ENCODE measurements around the gene SULT4A1.
A peak's percentile ranks its signal among the peaks of the same experiment; 100 is the strongest.
"Not testable (repeated sequence)": the region's sequence is repeated elsewhere in the genome, so short reads cannot be mapped to it uniquely, and the experiment has no call there.

SULT4A1 gene

DNA sequence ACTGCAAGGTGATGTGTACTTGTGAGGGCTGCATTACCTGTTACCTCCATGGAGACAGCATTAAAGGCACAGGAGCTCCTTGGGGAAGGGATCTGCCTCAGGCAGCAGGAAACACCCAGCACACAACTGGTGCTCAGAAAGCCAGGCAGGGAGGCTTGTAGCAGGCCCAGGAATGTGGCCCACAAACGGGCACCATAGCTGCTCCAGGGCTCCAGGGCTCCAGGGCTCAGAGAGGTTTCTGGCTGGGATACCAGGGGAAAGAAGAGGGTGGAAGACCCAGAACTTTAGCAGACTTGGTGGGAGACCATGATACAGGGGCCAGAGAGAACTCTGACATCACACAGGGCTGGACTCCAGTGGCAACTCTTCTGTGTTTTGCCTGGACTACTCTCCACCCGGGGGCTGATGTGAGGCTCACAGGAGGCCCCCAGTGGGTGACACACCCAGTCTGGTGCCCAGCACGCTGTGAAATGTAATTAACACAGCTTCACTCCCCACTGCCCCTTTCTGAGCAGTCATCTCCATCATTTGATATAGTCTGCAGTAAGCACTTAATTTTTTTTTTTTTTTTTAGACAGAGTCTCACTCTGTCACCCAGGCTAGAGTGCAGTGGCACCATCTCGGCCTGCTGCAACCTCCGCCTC is 14.7 kb upstream of the SULT4A1 start:
- intact Hi-C loops (cut with DNase I) = no loop called here
- DNase-seq = peak in 2 of 42 donors; percentile 4 to 6

DNA sequence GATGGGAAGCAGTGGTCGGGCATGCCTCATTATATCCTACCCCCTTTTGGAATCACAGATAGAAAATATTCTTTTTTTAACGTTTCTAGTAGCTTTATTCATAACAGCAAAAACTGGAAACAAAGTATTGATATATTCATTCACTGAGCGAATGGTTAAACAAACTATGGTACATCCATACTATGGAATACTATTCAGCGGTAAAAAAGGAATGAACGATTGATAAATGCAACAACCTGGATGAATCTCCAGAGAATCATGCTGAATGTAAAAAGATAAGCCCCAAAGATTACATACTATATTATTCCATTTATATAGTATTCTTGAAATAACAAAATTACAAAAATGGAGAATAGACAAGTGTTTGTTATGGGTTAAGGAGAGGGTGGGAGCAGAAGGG is 7.5 kb upstream of the SULT4A1 start:
- DNase-seq = no peak
- intact Hi-C loops (cut with DNase I) = no loop called here

DNA sequence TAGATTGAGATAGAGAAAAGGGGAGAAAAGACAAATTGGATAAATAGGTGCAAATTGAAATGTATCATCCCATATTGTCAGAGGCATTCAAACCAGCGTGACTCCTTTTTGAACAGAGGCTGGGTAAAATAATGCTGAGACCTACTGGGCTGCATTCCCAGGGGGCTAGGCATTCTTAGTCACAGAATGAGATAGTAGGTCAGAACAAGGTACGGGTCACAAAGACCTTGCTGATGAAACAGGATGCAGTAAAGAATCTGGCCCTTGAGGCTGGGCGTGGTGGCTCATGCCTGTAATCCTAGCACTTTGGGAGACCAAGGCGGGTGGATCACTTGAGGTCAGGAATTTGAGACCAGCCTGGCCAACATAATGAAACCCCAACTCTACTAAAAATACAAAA is 6.7 kb upstream of the SULT4A1 start:
- intact Hi-C loops (cut with DNase I) = not testable (repeated sequence)
- DNase-seq = peak in 2 of 42 donors; percentile 3 to 7

DNA sequence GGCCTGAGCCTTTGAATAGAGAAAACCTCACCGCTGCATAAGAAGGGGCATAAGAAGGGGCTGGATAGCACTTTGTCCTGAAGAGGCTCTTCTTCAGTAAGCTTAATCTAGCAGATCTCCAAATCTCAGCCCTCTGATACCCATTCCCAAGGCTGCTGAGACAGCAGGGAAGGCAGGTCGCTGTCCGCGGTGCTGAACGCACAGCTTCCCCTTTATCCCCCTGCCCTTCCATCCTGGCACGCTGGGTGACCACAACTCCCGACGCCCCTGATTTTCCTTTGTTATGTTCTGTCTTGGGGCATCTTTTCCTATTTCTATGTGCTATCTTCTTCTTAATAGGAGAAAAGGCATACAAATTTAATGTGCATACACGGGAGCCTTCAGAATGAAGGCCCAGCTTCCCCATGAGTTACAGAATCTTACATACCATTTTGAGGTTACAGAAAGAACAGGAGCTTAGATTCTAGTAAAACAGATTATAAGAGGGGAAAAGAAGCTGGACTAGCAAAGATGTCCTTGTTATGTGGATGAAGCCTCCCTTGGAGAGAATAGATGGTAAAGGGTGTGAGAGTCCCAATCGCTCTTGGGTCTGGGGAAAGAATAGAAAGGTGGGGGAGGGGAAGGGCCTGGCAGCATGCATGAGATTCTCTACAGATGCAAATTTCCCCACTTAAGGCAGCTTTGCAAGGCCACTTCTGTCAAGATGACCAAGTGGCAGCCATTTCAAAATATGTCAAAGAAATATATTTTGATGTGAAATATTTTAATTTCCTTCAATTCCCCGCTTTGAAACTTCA is 5.7 kb upstream of the SULT4A1 start:
- intact Hi-C loops (cut with DNase I) = no loop called here
- peak in 27 of 42 donors; percentile 10 to 79 (median 44) for DNase-seq

DNA sequence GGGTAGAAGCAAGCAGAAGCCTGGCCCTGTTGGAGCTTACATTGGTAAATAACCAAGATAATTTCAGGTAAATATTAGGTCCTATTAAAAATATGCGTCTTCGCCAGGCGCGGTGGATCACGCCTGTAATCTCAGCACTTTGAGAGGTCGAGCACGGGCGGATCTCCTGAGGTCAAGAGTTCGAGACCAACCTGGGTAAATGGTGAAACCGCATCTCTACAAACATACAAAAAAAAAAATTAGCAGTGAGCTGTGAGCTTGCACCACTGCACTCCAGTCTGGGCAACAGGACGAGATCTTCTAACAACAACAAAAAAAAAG is 529 bp upstream of the SULT4A1 start:
- peak in 1 of 42 donors; percentile 36 for DNase-seq
- intact Hi-C loops (cut with DNase I) = no loop called here

DNA sequence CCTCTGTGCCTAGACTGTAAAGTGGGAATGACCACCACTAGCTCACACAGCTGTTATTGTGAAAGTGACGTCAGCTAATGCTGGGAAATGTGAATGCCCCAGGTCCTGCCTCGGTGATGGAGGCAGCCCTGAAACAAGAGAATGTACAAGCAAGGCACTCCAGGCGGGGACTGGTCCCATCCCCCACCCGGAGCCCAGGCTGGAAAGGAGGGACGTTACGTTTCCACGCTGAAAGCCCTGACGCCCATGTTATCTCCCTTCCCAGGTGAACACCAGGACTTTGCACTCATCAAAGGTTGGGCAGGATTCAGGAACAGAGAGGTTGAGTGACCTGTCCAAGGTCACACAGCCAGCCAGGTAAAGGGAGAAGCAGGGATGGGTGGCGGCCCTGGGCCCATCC is 784 bp downstream of the SULT4A1 start:
- peak in 34 of 42 donors; percentile 11 to 70 (median 44) for DNase-seq
- intact Hi-C loops (cut with DNase I) = no loop called here

DNA sequence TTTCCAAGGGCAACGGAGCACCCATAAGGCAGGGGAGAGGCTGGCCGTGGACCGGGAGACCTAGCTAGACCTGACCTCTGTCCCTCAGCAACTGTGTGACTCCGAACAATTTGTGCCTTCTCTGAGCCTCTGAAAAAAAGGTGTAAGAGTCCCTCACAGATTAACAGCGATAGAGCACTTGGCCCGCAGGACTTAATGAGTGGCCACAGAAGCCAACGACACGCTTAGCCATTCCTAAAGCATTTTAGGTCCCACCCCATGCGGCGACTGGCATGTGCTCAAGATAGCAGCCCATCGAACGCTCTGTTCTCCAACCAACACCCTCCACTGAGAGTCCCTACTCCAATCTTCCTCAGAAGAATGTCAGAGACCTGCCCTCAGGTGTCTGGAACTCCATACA is 1.5 kb downstream of the SULT4A1 start:
- peak in 4 of 42 donors; percentile 3 to 28 (median 11) for DNase-seq
- intact Hi-C loops (cut with DNase I) = no loop called here

DNA sequence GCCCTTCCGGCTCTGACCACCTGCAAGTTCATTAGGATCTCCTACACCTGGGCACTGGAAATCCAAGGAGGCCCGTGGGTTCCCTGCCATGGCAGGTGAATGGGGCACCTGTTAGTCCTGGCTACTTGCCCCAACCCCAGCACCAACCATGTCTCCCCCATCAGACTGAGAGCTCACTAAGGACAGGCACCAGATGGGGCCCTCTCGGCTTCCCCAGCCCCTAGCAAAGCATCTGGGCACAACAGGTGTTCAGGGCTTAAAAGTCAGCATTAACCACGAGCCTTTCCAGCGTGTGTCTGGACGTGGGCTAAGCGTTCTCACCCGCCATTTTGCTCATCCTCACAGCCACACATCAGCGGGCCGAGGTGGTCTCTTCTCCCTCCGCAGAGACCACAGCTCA is 2.2 kb downstream of the SULT4A1 start:
- peak in 4 of 42 donors; percentile 3 to 25 (median 10) for DNase-seq
- intact Hi-C loops (cut with DNase I) = no loop called here

DNA sequence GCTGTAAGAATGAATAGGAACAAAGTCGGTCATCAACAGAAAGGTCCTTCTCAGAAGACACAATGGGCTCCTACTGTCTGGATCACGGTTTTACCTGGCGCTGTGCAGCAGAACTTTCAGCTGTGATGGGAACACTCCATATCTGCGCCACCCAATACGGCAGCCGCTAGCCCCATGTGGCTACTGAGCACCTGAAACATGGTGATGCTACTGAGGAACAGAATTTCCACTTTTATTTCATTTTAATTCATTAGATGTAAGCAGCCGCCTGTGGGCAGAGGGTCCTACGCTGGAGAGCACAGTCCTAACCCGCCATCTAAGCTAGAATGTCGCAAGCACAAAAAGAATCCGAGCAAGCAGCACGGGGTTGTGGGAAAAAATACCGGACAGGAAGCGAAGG is 2.7 kb downstream of the SULT4A1 start:
- DNase-seq = peak in 4 of 42 donors; percentile 2 to 20 (median 12)
- intact Hi-C loops (cut with DNase I) = no loop called here

DNA sequence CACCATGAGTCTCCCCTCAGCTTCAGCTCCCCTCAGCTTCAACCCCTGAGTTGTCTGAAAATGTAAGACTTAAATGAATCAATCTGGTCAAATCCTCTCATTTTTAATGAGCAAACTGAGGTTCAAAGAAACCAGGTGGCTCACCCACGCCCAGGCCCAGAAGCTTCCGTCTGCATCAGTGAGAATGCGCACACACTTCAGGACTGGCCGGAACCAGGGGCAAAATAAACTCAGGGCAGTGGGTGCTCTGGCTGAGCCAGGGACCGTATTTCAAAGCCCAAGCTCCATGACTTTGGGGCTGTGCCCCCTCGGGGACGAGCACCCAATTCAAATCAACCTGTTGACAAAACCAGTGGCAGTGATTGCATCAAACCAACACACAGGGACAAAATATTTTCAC is 3.1 kb downstream of the SULT4A1 start:
- peak in 3 of 42 donors; percentile 3 to 10 (median 5) for DNase-seq
- intact Hi-C loops (cut with DNase I) = no loop called here

DNA sequence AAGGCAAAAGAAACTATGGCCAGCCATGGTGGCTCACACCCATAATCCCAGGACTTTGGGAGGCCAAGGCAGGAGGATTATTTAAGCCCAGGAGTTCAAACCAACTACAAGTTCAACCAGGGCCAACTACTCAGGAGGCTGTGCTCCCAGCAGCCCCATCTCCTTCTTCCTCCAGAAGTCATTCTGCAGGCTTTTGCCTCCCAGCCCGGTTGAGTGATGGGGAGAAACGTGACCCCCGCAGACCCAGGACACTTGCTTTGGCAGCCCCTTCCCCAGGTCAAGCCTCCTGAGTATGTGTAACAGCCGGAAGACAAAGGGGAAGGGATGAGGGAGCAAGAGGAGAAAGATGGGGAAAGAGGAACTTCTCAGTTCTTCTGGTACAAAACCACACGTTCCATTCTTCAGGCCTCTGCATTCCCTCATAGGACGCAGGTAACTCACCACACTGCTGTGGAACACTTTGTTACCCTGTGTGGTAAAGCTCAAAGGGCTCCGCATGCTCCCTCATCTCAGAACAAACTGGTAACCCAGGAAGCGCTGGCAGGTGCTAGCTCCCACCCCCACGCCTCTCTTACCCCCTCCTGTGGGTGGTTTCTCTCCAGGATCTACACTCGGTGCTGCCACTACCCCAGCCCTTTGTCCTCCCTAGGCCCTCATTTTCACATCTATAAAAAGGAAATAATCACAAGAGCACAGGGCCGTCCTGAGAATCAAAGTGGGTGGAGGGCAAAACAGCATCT is 4.0 kb downstream of the SULT4A1 start:
- intact Hi-C loops (cut with DNase I) = no loop called here
- DNase-seq = peak in 10 of 42 donors; percentile 12 to 61 (median 34)

DNA sequence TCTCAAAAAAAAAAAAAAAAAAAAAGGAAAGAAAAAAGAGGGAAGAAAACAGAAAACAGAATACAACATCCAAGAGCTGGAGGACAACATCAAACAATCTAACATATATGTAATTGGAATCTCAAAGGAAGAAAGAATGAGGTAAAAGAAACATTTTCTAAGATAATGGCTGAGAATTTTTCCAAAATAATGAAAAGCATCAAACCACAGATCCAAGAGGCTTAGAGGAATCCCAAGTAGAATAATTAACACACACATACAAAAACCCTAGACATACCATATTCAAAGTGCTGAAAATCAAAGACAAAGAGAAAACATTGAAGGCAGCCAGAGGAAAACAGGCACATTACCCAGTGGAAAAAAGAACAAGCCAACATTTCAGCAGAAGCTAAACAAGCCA is 4.9 kb downstream of the SULT4A1 start:
- no peak for DNase-seq
- intact Hi-C loops (cut with DNase I) = no loop called here

DNA sequence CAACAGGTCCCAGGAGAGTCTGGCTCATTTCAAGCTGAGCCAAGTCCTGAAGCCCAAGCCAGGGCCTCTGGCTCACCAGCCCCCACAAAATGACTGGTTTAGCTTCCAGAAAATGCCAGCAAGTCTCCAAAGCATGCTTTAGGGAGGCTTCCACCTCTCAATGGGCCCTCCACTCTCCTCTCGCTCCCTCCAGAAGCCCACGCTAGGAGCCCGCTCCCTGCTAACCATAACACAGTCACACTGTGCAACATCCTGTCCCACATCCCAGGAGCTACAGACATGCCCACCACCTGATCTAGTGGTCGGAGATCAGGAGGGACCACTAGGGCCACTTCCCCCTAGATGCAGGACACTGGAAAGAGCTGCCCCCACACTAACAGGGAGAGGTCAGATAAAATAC is 6.9 kb downstream of the SULT4A1 start:
- intact Hi-C loops (cut with DNase I) = no loop called here
- DNase-seq = peak in 3 of 42 donors; percentile 3 to 6 (median 5)

DNA sequence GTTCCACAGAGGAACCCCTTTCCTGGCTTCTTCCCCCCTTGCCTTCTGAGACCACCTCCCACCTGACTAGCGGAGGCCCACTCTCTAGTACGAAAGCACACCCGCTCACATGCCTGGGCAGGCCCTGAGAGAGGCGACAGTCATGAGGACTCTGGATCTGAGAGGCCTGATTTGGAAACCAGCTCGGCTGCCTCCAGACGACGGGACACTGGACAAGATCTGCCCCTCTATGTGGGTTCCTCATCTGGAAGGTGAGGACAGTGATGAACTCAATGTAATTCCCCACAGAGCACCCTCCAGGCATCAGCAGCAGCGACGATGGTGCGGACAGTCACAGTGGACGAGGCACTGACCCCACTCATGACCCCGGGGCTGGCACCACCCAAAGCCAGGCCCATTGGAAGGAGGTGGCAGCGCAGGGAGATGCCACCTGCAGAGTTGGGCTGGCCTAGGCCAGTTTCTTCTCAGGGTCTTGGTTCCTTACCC is 7.5 kb downstream of the SULT4A1 start:
- intact Hi-C loops (cut with DNase I) = no loop called here
- peak in 6 of 42 donors; percentile 3 to 10 (median 6) for DNase-seq

DNA sequence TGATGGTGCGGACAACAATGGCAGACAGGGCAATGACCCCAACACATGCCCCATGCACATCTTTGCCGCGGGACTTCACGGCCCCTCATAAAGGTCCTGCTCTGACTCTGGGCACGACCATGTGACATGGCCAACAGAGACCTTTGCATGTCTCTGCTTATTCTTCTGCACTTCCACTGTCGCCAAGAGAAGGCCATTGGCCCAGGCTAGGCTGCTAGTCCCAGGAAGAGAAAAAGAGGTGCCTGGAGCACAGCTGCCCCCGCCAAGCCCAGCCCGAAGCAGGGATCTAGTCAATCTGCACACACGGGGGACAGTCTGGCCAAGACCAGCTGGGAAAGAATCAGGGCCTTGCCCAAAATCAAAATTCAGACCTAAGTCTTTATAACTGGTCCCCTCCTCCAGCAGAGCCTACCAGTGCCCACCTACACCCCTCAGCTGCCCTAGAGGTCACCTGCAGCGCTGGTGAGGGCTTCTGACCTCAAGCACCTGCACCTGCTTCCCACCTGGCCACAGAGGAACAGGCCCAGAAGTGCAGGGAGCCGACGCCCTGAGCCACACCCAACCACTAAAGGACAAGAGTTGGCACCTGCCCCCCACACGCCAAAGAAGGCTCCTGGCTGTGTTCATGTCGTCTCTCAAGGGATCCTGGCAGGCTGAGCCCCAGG is 8.1 kb downstream of the SULT4A1 start:
- intact Hi-C loops (cut with DNase I) = no loop called here
- DNase-seq = peak in 5 of 42 donors; percentile 2 to 15 (median 7)

DNA sequence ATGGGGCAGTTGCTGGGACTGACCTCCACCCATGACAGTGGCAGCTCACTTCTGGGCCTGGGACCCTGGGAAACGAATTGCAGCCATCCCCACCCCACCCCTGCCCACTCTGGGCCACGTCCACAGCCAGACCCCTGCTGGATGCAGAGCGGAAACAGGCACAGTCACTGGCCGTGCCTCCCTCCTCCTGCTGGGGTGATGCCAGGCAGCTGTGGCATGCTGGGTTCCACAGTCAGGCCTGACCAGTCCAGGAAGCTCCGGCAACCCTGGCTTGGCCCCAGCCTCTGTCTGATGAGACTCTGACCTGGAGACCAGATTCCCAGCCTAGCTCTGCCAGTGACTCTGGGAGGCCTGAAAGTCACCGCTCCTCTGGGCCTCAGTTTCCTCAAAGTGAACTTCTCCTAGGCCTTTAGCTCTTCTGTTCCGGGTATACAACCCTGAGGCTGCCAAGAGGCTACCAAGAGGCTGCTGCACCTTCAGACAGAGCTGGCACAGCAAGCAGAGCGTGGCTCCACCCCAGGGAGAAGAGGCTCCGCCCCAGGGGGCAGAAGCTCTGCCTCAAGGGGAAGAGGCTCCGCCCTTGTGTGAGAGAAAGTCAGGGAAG is 8.9 kb downstream of the SULT4A1 start:
- peak in 4 of 42 donors; percentile 12 to 32 (median 20) for DNase-seq
- intact Hi-C loops (cut with DNase I) = no loop called here

DNA sequence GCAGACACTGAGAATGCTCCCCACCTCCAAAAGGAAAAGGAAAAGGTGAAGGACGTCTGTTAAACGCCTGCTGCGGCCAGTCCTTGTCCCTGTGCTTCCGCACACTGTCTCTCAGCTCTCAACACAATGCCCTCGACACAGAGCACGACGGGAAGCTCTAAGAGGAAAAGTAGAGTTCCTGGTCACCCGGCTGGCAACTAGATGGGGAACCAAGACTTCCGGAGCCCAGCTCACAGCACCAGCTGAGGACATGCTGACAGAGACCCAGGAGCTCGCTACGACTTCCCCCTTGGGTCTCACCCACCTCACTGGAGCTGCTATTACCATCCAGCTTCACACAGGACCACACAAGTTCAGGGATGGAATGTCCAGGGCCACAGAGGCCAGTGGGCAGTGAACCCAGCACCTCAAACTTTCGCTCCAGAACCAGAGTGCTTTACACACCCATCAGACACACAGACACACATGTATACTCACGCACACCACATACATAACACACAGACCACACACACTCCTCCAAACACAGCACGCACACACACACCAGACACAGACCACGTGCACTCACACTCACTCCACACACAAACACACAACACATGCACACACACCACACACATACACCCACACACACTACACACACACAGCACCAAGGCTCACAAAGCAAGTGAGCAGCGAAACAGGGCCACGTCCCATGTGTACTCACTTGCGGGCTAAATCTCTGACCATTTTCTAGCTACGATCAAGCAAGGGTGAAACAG is 9.6 kb downstream of the SULT4A1 start:
- DNase-seq = peak in 8 of 42 donors; percentile 12 to 48 (median 23)
- intact Hi-C loops (cut with DNase I) = no loop called here

DNA sequence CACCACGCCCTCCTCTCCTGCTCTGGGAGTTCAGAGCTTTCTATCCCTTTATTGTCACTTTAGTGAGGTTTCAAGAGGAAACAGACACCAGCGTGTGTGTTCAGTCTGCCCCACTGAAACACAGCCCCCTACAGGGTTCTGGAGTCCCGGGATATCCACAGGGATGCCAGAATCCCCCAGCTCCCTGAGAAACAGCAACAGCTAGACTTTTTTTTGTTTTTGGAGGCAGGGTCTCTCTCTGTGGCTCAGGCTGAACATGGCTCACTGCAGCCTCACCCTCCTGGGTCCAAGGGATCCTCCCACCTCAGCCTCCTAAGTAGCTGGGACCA is 10.4 kb downstream of the SULT4A1 start:
- peak in 3 of 42 donors; percentile 1 to 24 (median 6) for DNase-seq
- intact Hi-C loops (cut with DNase I) = no loop called here

Data from head of caudate nucleus (tissue), 42 donors.